K562 (cell line): ENCODE results near the gene FN1.

Experiments
- BCLAF1 ChIP-seq, 2 experiments: fragments of 450-650 bp in 1 of 2; IDR thresholded peaks; 2 replicates each; pipeline ENCODE4 v1.6.1; 2011 to 2017; ENCODE audit warnings: low read depth in 2 of 2, antibody characterized with exemption in 1 of 2, borderline replicate concordance in 1 of 2, low read length in 1 of 2, mild to moderate bottlenecking in 1 of 2, mixed read lengths in 1 of 2; ENCODE audit not compliant: control insufficient read depth in 1 of 2
- CEBPB ChIP-seq: fragments of 450-650 bp; IDR thresholded peaks from 2 replicates; pipeline ENCODE4 v1.6.1; 2016; ENCODE audit warnings: missing genetic modification characterization, missing compliant biosample characterization
- CTCF ChIP-seq, 3 experiments: IDR thresholded peaks in 2 of 3; conservative IDR thresholded peaks in 1 of 3; 2 replicates each; pipeline ENCODE4 v1.5.1; 2011 to 2012; ENCODE audit warnings: low read length in 3 of 3, mild to moderate bottlenecking in 3 of 3, control low read depth in 2 of 3, improper control_type of control experiment in 1 of 3, inconsistent platforms in 1 of 3, low read depth in 1 of 3, mixed read lengths in 1 of 3, moderate library complexity in 1 of 3; ENCODE audit not compliant: insufficient read depth in 2 of 3
- EP300 ChIP-seq: IDR thresholded peaks from 2 replicates; pipeline ENCODE4 v1.6.1; 2012; ENCODE audit warnings: low read length, improper control_type of control experiment
- FOXA1 ChIP-seq: fragments of 450-650 bp; IDR thresholded peaks from 2 replicates; pipeline ENCODE4 v1.6.1; 2016; ENCODE audit warnings: mild to moderate bottlenecking, borderline replicate concordance
- HDAC2 ChIP-seq: fragments of 450-650 bp; IDR thresholded peaks from 2 replicates; pipeline ENCODE4 v1.6.1; 2016; ENCODE audit warnings: mild to moderate bottlenecking
- HNRNPL ChIP-seq: fragments of 200-400 bp; formaldehyde crosslinking; IDR thresholded peaks from 2 replicates; pipeline ENCODE4 v1.6.1; 2017; ENCODE audit warnings: low read depth, mild to moderate bottlenecking, low read length
- MAFF ChIP-seq: IDR thresholded peaks from 2 replicates; pipeline ENCODE4 v1.6.1; 2012; ENCODE audit warnings: low read length, improper control_type of control experiment
- MAX ChIP-seq: sonication (generic); formaldehyde crosslinking; IDR thresholded peaks from 2 replicates; pipeline ENCODE4 v1.9.0; 2022; ENCODE audit warnings: mild to moderate bottlenecking, missing genetic modification reagents
- MAZ ChIP-seq, 2 experiments: fragments of 450-650 bp in 1 of 2; sonication (generic) in 1 of 2; formaldehyde crosslinking; IDR thresholded peaks in 1 of 2; conservative IDR thresholded peaks in 1 of 2; 2 replicates each; pipeline versions ENCODE4 v1.4.0 to v1.5.0; 2020; ENCODE audit warnings: mild to moderate bottlenecking in 1 of 2, missing genetic modification reagents in 1 of 2
- NONO ChIP-seq, 2 experiments: fragments of 200-400 bp in 1 of 2; fragments of 450-650 bp in 1 of 2; formaldehyde crosslinking in 1 of 2; IDR thresholded peaks; 2 replicates each; pipeline ENCODE4 v1.6.1; 2017; ENCODE audit warnings: low read depth in 2 of 2, mild to moderate bottlenecking in 2 of 2, moderate library complexity in 2 of 2, low read length in 1 of 2
- TAF1 ChIP-seq: IDR thresholded peaks from 2 replicates; pipeline ENCODE4 v1.6.1; 2011; ENCODE audit warnings: mild to moderate bottlenecking, low read length, moderate library complexity; ENCODE audit not compliant: insufficient read depth, control insufficient read depth, severe bottlenecking; ENCODE audit errors: extremely low read depth
- ZNF23 ChIP-seq: fragments of 250-450 bp; sonication (Bioruptor Pico); IDR thresholded peaks from 2 replicates; pipeline ENCODE4 v1.4.0; 2020; ENCODE audit warnings: mild to moderate bottlenecking
- ZNF318 ChIP-seq, 2 experiments: fragments of 450-650 bp; IDR thresholded peaks; 2 replicates each; pipeline ENCODE4 v1.6.1; 2016; ENCODE audit warnings: mild to moderate bottlenecking in 2 of 2, borderline replicate concordance in 1 of 2, low read depth in 1 of 2, moderate library complexity in 1 of 2

- TF ChIP-seq MAX (CRISPR knock-in tag) (no peak), TAF1 (no peak), HDAC2 (no peak), MAZ (CRISPR knock-in tag; conservative IDR thresholded peaks at IDR 0.05 in 1 of 2, IDR thresholded peaks at IDR 0.05 in 1 of 2) (no peak), MAFF (no peak), EP300 (no peak), ZNF318 (IDR thresholded peaks at IDR 0.05; ENCODE audit: borderline replicate concordance in 1 of 2, low read depth in 1 of 2) (no peak), ZNF23 (no peak), CTCF (IDR thresholded peaks at IDR 0.05 in 2 of 3, conservative IDR thresholded peaks at IDR 0.05 in 1 of 3; ENCODE audit: insufficient read depth in 2 of 3, low read depth in 1 of 3, low read length in 3 of 3) (no peak), NONO (IDR thresholded peaks at IDR 0.05; ENCODE audit: low read depth in 2 of 2, low read length in 1 of 2) (no peak), HNRNPL (no peak), FOXA1 (no peak), CEBPB (tag) (no peak), BCLAF1 (IDR thresholded peaks at IDR 0.05; ENCODE audit: borderline replicate concordance in 1 of 2, control insufficient read depth in 1 of 2, low read depth in 2 of 2, low read length in 1 of 2) (no peak)
These were observed 63.7 kb downstream of the FN1 start for GRCh38 chr2:215371915-215372897.
